ENCODE measurements around the gene EPN1. TPM values are rescaled to one million over a fixed set of nuclear protein-coding genes. Genes with fewer than 3 reads are reported as not detected.

The EPN1 gene
- total and polyA plus RNA-seq, 9 of the 15 experiments (the other 6 are each of a cell fraction or from before 2014, with no cell fraction given), result 0.08 to 138 (median 12.7) TPM

DNA sequence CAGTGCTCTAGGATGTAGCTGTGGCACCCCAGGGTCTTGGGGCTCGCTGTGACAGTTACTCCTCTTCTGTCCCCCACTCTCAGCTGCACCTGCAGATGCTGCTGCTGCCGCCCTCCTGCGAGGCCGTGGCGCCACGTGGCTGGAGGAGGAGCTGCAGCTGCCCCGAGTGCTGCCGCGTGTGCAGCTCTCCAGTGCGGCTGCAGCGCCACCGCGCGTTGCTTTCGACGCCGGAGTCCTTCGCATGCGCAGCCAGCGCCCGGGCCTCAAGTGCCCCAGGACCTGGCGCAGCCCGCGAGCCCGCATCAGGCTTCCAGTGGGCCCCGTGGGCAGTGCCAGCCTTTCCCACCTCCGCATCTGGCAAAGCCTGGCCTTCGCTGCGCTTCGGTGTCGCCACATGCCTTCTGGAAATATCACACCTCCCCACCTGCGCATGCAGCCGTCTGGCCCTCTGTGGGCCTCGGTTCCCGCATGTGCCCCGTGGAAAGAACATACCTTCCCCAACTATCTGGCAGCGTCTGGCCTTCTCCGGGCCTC lies 34.9 kb upstream of the EPN1 start (continued):
- TF ChIP-seq SIRT6 (IDR thresholded peaks at IDR 0.05; ENCODE audit: low read depth, low read length), result no peak
- peak; percentile 82 for TF ChIP-seq STAG1 (CRISPR knock-in tag; IDR thresholded peaks at IDR 0.05; ENCODE audit: borderline replicate concordance)
- TF ChIP-seq NR2C1 (IDR thresholded peaks at IDR 0.05), result no peak
- no peak for TF ChIP-seq NR2C1 (tag; IDR thresholded peaks at IDR 0.05)
- TF ChIP-seq GABPA (tag; conservative IDR thresholded peaks at IDR 0.05; ENCODE audit: low read depth), result no peak
- TF ChIP-seq, protein P1, sequence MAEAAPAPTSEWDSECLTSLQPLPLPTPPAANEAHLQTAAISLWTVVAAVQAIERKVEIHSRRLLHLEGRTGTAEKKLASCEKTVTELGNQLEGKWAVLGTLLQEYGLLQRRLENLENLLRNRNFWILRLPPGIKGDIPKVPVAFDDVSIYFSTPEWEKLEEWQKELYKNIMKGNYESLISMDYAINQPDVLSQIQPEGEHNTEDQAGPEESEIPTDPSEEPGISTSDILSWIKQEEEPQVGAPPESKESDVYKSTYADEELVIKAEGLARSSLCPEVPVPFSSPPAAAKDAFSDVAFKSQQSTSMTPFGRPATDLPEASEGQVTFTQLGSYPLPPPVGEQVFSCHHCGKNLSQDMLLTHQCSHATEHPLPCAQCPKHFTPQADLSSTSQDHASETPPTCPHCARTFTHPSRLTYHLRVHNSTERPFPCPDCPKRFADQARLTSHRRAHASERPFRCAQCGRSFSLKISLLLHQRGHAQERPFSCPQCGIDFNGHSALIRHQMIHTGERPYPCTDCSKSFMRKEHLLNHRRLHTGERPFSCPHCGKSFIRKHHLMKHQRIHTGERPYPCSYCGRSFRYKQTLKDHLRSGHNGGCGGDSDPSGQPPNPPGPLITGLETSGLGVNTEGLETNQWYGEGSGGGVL (CRISPR knock-in tag; IDR thresholded peaks at IDR 0.05), result no peak
- no peak for TF ChIP-seq ZNF785 (CRISPR knock-in tag; IDR thresholded peaks at IDR 0.05)
- peak; percentile 96 for TF ChIP-seq NR3C1 (CRISPR knock-in tag; IDR thresholded peaks at IDR 0.05)
- TF ChIP-seq, protein P2, sequence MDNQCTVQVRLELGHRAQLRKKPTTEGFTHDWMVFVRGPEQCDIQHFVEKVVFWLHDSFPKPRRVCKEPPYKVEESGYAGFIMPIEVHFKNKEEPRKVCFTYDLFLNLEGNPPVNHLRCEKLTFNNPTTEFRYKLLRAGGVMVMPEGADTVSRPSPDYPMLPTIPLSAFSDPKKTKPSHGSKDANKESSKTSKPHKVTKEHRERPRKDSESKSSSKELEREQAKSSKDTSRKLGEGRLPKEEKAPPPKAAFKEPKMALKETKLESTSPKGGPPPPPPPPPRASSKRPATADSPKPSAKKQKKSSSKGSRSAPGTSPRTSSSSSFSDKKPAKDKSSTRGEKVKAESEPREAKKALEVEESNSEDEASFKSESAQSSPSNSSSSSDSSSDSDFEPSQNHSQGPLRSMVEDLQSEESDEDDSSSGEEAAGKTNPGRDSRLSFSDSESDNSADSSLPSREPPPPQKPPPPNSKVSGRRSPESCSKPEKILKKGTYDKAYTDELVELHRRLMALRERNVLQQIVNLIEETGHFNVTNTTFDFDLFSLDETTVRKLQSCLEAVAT (IDR thresholded peaks at IDR 0.05), result no peak
- TF ChIP-seq MECOM (CRISPR knock-in tag; IDR thresholded peaks at IDR 0.05), result no peak
- TF ChIP-seq, protein P3, sequence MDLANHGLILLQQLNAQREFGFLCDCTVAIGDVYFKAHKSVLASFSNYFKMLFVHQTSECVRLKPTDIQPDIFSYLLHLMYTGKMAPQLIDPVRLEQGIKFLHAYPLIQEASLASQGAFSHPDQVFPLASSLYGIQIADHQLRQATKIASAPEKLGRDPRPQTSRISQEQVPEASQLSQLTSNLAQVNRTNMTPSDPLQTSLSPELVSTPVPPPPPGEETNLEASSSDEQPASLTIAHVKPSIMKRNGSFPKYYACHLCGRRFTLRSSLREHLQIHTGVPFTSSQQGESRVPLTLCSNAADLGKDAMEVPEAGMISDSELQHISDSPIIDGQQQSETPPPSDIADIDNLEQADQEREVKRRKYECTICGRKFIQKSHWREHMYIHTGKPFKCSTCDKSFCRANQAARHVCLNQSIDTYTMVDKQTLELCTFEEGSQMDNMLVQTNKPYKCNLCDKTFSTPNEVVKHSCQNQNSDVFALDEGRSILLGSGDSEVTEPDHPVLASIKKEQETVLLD (IDR thresholded peaks at IDR 0.05), result no peak; the same call in 1 of the 2 replicates
- peak; percentile 61 for TF ChIP-seq SMAD4 (CRISPR knock-in tag; conservative IDR thresholded peaks at IDR 0.05)
- TF ChIP-seq PHF8 (IDR thresholded peaks at IDR 0.05; ENCODE audit: borderline replicate concordance, low read length), result no peak
- TF ChIP-seq, protein P4, sequence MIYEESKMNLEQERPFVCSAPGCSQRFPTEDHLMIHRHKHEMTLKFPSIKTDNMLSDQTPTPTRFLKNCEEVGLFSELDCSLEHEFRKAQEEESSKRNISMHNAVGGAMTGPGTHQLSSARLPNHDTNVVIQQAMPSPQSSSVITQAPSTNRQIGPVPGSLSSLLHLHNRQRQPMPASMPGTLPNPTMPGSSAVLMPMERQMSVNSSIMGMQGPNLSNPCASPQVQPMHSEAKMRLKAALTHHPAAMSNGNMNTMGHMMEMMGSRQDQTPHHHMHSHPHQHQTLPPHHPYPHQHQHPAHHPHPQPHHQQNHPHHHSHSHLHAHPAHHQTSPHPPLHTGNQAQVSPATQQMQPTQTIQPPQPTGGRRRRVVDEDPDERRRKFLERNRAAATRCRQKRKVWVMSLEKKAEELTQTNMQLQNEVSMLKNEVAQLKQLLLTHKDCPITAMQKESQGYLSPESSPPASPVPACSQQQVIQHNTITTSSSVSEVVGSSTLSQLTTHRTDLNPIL (CRISPR knock-in tag; IDR thresholded peaks at IDR 0.05), result no peak
- TF ChIP-seq RBFOX2 (IDR thresholded peaks at IDR 0.05; ENCODE audit: low read depth, low read length), result peak; percentile 78
- TF ChIP-seq DACH1 (IDR thresholded peaks at IDR 0.05; ENCODE audit: partially characterized antibody), result no peak
- TF ChIP-seq GTF2A2 (tag; IDR thresholded peaks at IDR 0.05), result no peak
- TF ChIP-seq BACH1 (tag; IDR thresholded peaks at IDR 0.05), result no peak
- no peak for TF ChIP-seq NEUROD1 (IDR thresholded peaks at IDR 0.05; ENCODE audit: borderline replicate concordance, low read depth, low read length, partially characterized antibody)
- 0 out of 2 replicates have a peak, but pooled peaks have one; percentile 62 for TF ChIP-seq ZNF695 (CRISPR knock-in tag; IDR thresholded peaks at IDR 0.05)
- TF ChIP-seq, protein P5, sequence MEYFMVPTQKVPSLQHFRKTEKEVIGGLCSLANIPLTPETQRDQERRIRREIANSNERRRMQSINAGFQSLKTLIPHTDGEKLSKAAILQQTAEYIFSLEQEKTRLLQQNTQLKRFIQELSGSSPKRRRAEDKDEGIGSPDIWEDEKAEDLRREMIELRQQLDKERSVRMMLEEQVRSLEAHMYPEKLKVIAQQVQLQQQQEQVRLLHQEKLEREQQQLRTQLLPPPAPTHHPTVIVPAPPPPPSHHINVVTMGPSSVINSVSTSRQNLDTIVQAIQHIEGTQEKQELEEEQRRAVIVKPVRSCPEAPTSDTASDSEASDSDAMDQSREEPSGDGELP (CRISPR knock-in tag; IDR thresholded peaks at IDR 0.05; ENCODE audit: borderline replicate concordance), result peak; percentile 94
- TF ChIP-seq ZNF263 (CRISPR knock-in tag; IDR thresholded peaks at IDR 0.05; ENCODE audit: borderline replicate concordance), result peak; percentile 91
- peak; percentile 12 for TF ChIP-seq POLR2B (IDR thresholded peaks at IDR 0.05; ENCODE audit: low read depth, partially characterized antibody)
